ENCODE results near the gene FABP1. TPM values are rescaled to one million over a fixed set of nuclear protein-coding genes. Genes with fewer than 3 reads are reported as not detected.

The FABP1 gene
- total RNA-seq, 1 donor from 2014 or later = not detected

Other genes with a start within 250 kb of the FABP1 start
- not detected in 2 replicates for gene RNU2-63P, start 111.5 kb downstream of the FABP1 start, total RNA-seq
- 17.3 and 24.1 TPM in 2 replicates for gene KRCC1, start 72.3 kb downstream of the FABP1 start, total RNA-seq
- not detected in 2 replicates for gene SMYD1, start 60.2 kb downstream of the FABP1 start, total RNA-seq
- 1.3 and 2.5 TPM in 2 replicates for gene THNSL2, start 42.3 kb upstream of the FABP1 start, total RNA-seq